GM18508 (cell line): ENCODE results near the gene ADARB1.

Source experiments
- ATAC-seq: cut with Tn5 transposase; IDR thresholded peaks from one replicate; pipeline ENCODE4 v1.9.1; 2021; ENCODE audit warnings: moderate number of reproducible peaks; ENCODE audit not compliant: insufficient read depth, unreplicated experiment

ADARB1 gene

DNA sequence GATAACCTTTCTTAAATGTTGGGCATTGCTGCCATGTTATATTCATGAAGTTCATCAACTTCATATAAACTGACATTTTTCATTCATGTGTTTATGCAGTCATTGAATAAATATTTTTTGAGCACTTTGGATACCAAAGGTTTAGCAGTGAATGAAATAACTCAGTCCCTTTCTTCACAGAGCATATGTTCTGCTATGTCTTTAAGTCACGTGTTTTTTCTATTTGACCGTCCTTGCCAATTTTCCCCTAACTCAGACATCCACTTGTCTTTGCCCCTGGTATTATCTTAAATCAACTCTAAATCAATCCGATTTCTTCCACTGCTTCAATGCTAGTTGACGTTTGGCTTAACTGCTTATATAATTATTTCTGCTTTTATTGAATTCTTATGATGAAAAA is 16.6 kb downstream of the ADARB1 start:
- no peak for ATAC-seq

DNA sequence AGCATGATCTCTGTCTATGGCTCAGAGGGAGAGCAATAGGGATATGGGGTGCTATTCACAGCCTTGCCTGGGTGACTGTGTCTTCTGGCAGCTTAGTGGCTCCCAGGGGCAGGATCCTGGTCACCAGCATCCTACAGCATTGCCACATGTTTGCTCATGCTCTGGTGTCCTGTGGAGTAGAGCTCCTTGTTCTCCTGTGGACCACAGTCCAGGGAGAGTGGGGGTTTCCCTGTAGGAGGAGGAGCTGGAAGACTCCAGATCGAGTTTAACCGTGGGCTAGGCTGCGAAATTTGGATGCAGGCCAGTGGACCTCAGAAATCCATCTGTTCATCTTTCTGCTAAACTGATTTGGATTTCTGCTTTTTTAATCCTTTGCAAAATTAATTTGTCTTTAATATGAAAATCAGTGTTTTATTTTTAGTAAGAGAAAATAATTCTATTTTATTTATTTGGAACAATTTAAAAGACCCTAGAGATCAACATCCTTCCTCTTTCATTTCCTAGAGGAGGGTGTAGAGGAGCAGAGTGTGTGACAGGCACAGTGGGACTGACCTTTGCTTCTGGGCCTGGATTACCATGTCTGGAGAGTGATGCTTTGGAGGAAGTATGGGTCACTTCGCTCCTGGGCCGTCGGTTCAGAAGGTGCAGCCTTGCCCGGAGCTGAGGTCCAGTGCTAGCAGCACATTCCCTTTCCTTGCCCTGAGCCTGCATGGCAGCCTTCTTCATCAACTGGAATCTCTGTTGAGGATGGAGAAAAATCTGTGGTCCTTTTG is 17.4 kb downstream of the ADARB1 start:
- no peak for ATAC-seq

DNA sequence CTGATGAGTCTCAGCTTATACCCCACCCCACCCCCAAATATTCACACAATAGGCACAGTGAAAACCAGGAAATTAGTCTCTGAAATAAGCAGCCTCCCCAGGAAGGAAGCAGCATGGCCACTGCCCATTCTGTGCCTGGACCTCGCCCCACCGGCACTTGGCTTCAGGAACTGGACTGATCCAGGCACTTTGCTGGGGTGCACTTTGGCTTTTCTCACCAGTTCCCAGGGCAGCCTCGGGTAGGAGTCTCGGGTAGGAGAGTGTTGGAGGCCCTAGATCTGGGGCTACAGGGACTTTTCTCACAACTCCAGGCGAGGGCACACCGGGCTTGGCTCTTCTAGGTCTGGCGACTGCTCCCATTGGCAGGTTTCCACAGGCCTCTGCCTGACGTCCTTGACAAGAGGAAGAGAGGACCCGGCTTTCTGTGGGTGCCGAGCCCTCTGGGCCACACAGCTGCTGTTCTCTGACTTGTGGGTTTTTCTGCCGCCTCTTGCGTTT is 18.7 kb downstream of the ADARB1 start:
- ATAC-seq, result no peak

GRCh38 chr21:45094412-45094811 is 20.0 kb downstream of the ADARB1 start:
- ATAC-seq, result no peak

DNA sequence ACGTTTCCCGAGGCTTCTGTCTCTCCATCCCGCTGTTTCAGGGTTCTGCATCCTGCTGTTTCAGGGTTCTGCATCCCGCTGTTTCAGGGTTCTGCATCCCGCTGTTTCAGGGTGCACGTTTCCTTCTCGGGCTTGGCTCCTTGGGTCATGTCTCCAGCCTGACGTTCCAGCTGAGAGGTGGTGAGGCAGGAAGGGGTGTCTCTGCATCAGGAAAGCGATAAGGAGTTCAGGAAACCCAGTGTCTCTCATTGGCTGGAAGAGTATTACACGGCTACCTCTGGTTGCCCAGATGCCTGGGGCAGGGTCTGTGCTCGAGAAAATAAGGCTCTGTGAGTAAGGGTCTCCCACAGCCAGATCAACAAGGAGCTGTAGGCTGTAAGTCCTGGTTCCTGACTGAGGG is 21.1 kb downstream of the ADARB1 start:
- ATAC-seq, result no peak

DNA sequence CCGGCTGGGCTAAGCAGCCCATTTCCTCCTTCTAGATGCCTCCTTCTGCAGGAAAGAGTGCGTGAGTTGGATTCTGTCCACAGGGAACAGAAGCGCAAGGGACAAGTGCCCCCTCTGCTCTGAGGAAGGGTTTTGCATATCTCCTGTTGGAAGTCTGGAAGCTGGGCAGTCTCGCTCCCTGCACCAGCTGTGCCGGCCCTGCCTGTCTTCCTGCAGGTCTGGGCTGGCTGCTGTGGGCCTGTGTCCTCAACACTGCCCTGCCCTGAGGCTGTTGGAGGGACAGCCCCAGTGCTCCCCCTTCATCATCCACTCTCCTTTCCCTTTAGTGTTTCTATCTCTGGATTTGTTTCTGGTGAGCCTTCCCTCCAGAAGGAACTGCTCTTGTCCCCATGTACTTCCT is 21.8 kb downstream of the ADARB1 start:
- ATAC-seq, result no peak

DNA sequence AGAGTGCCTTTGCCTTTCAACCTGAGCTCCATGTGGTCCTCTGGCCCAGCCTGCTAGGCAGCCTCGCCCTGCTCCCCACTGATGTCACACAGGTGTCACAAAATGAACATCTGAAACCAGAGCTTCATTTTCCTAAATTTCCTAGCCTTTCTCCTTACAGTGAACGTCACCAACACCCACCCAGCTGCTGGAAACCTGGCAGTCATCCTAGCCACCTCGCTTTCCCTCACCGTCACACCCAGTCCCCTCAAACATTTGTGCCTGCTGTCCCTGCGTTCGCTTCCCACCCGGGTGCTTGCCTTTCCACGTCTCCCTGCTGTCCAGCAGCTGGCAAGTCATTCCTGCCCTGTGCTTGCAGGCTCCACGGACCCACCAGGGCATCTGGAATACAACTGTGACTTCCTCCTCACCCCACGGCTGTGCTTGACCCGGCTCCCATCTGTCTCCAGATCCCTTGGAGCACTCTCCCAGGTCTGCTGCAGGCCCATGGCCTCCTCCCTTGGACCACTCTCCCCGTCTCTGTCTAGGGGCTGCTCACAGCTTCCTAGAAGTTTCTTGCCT is 23.5 kb downstream of the ADARB1 start:
- no peak for ATAC-seq

GRCh38 chr21:45098867-45099266 is 24.5 kb downstream of the ADARB1 start:
- ATAC-seq, result no peak

DNA sequence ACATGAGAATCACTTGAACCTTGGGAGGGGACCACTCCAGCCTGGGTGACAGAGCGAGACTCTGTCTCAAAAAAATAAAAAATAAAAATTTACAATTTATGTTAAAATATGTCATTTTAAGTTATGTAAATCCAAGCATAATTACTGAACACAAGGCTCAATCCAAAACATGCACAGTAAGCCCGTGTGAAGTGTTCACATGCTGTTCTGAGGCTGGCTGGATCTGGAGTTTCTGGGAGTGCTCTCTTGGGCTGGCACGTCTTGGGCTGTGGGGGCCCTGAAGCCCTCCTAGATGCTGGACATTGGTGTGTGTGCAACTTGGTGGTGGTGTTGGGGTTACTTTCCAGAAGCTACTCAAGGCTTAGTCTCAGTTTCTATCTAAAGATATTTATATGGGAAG is 25.2 kb downstream of the ADARB1 start:
- no peak for ATAC-seq

GRCh38 chr21:45100866-45101265 is 26.5 kb downstream of the ADARB1 start:
- no peak for ATAC-seq

GRCh38 chr21:45102391-45102932 is 28.1 kb downstream of the ADARB1 start:
- no peak for ATAC-seq

- no peak for ATAC-seq
Measured at GRCh38 chr21:45103971-45104520, 29.7 kb downstream of the ADARB1 start.

DNA sequence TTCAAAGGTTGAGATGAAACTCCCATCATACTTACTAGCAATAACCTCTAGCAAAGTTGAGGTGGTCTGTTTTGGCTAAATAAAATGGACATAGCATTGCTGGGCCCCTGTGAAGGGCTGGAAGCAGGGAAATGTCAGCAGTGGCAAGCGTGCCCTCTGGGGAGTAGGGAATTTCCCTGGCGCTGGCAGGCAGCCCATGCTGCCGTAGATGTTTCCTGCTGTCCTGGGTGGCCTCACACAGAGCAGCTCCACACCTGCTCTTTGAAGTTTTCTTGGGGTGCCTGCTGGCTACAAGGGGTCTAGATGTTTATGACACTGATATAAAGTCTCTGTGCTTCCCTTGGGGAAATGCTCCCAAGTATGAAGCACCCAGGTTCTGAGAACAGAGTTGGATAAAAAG is 30.2 kb downstream of the ADARB1 start:
- no peak for ATAC-seq

DNA sequence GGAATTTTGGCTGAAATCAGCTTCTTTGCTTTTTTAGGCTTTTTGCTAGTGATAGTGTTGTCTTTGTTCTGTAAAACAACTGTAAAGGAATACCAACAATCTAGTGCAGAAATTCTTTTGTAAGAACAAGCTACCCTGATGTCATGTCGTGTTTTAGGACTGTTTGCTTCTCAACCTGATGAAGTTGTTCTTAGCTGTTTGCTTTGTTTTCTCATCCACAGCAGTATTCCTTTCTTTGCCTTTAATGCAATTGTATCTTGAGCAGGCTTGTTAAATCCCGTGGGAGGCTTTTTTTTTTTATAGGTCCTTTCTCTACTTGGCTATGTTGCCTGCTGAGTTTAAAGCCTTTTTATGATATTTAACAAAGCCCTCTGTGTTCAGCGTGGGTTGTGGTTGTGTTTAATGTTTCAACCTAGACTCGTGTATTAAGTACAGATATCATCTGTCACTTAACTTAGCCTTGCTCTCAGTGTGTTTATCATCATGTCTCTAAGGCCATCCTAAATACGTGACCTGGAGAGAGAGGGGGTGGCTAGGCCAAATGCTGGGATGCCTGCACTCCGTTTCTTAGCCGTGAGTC is 31.6 kb downstream of the ADARB1 start:
- no peak for ATAC-seq

GRCh38 chr21:45108034-45108790 is 33.8 kb downstream of the ADARB1 start:
- no peak for ATAC-seq

- ATAC-seq, result no peak
Measured at GRCh38 chr21:45108808-45109781, 34.7 kb downstream of the ADARB1 start.

DNA sequence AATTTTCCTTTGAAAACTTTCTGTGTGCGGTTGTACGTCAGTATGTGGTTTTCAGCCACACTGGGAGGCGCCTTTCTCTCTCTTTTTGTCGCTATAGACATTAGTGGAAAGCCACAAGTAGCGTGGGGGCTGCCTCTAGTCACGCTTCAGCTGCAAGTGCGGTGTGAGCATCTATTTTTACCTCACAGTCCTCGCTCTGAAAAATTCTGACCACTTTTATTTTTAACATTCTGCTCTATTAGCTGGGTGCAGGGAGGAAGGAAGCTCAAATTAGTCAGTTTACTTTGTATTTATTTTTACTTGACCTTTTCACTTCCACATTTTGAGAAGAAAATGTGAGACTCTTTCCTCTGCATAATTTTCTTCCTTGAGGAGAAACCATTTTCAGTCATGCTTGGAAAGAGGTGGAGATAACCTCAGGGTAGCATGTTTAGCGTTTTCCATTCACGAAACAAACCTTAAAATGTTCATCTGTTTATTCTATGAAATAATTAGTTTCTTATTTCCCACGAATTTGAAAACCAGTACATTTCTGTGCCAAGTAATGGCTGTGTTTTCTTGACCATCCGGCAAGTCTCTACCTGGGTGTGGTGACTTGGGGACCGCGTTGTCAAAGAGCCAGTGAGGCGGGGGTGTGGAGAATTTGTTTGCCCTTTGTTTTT is 35.6 kb downstream of the ADARB1 start:
- ATAC-seq, result peak; percentile 46

DNA sequence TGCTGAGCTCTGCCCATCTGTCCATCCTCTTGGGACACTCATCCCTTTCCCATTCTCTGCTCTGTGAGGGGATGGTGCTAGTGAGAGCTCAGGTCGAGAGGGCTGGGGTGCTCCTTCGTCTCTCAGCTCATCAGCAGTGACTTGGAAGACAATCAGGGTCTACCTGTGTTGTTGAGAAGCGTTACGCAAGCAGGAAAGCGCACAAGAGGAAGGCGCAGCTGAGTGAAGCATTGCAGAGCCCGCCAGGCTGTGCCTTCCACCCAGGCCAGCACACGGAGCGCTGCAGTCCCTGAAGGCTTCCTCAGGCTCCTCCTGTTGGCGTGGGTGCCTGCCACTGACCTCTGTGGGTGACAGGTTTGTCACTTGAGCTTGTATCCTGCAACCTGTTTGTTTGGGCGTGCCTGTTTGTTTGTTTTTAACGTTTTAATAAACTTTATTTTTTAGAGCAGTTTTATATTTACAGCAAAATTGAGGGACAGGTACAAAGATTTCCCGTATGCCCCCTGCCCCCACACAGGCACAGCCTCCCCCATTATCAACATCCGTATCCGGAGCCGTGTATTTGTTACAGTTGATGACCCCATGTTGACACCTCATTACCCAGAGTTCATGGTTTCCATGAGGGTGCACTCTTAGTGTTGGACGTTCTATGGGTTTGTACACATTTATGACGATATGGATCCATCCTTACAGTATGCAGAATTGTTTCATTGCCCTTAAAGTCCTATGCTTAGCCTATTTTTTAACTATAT is 36.7 kb downstream of the ADARB1 start:
- ATAC-seq, result no peak
